ENCODE measurements around the gene KDM4F.

DNA sequence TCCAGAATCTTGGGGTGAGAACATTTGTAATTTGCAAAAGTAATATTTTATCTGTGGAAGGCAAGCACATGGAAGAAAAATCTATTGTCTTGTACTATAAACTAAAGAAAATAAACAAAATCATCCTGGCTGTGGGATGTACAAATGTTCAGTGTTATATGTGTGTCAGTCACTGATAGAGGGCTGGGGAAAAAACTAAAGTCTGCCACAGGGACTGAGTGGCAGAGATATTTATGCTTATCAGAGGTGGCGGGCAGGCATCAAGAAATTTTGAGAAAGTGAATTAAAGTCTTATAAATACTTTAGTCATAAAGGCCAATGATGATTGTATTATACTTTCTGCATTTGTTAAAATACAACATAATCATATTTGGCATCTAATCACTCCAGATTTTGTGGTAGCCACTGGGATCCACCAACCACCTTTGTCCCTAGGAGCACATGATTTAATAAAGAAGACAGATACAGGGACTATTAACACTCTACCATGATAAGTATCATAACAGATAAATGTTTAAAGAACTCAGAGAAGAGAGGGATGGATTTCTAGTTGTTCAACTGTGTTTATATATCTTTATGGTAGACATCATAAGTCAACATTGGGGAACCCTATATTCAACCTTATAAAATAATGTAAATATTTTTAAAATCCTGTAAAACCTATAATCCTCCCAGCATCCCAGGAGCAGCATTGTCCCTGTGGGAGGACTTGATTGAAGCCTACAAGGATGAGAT, 37.8 kb downstream of the KDM4F start:
- TF ChIP-seq, protein P1, sequence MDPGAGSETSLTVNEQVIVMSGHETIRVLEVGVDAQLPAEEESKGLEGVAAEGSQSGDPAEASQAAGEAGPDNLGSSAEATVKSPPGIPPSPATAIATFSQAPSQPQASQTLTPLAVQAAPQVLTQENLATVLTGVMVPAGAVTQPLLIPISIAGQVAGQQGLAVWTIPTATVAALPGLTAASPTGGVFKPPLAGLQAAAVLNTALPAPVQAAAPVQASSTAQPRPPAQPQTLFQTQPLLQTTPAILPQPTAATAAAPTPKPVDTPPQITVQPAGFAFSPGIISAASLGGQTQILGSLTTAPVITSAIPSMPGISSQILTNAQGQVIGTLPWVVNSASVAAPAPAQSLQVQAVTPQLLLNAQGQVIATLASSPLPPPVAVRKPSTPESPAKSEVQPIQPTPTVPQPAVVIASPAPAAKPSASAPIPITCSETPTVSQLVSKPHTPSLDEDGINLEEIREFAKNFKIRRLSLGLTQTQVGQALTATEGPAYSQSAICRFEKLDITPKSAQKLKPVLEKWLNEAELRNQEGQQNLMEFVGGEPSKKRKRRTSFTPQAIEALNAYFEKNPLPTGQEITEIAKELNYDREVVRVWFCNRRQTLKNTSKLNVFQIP (CRISPR knock-in tag; IDR thresholded peaks at IDR 0.05; ENCODE audit: borderline replicate concordance, low read depth) = no peak
- TF ChIP-seq SNAI2 (CRISPR knock-in tag; IDR thresholded peaks at IDR 0.05) (no peak), PATZ1 (CRISPR knock-in tag; IDR thresholded peaks at IDR 0.05; ENCODE audit: borderline replicate concordance) (no peak), ZFP30 (CRISPR knock-in tag; IDR thresholded peaks at IDR 0.05) (no peak), ZNF565 (CRISPR knock-in tag; conservative IDR thresholded peaks at IDR 0.05; ENCODE audit: low read depth) (no peak), ZC3H10 (CRISPR knock-in tag; IDR thresholded peaks at IDR 0.05) (no peak), ZNF70 (CRISPR knock-in tag; IDR thresholded peaks at IDR 0.05) (no peak), ARNTL (CRISPR knock-in tag; IDR thresholded peaks at IDR 0.05; ENCODE audit: borderline replicate concordance, low read depth) (no peak), ZFP3 (CRISPR knock-in tag; IDR thresholded peaks at IDR 0.05) (no peak), RARB (CRISPR knock-in tag; IDR thresholded peaks at IDR 0.05) (no peak), OSR1 (CRISPR knock-in tag; IDR thresholded peaks at IDR 0.05) (no peak)
